Measurements from ENCODE around the gene NCK2.

NCK2 gene

DNA sequence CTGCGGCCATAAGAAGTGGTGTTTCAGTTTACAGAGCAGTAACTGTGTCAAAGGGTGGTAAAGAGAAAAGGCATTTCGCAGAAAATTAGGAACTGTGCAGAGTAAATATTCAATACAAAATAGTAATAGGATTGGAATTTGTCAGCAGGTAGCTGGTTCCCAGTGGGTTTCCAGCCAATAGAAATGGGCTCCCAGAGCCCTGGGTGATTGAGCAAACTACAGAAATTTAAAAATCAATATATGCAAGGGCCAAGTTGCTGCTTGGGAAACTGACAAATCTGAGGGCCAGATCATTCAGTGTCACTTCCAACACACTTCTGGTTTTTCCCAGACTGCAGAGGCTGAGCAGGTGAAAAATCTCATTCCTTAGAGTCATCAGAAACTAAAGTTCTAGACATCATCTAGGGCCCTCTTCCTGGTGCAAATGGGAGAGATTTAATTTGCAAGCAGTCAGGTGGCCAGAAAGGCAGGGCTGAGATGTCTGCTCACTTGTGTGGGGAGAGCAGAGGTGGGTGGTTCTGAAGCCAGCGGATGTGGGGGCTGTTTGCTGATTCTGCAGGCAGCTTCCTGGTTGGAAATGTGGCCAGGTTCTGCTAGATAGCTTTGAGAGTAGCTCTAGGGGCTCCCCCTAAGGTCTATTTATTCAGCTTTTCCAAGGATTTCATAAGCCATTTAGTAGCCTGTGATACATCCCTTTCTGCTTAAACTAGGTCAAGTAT lies 182.4 kb downstream of the NCK2 start:
- Histone ChIP-seq H3K27ac (ENCODE audit: insufficient read depth, low read depth, low read length, poor library complexity, severe bottlenecking) (no peak overlapping the region), H3K36me3 (ENCODE audit: control insufficient read depth, insufficient read depth, low read length) (no peaks in the 10 kb centered on the region), H3K4me3 (ENCODE audit: insufficient read depth, low read depth, low read length) (no peak overlapping the region), H3K9me3 (ENCODE audit: control insufficient read depth, low read length) (no peaks in the 10 kb centered on the region), H3K4me1 (ENCODE audit: control insufficient read depth, insufficient read depth, low read length) (no peaks in the 10 kb centered on the region), H3K27me3 (ENCODE audit: control insufficient read depth, insufficient read depth, low read length, poor library complexity, severe bottlenecking) (no peaks in the 10 kb centered on the region)
- 96 to 98% methylated on average over 3 of the region's 3 CpGs for whole genome bisulfite sequencing, 2 experiments

DNA sequence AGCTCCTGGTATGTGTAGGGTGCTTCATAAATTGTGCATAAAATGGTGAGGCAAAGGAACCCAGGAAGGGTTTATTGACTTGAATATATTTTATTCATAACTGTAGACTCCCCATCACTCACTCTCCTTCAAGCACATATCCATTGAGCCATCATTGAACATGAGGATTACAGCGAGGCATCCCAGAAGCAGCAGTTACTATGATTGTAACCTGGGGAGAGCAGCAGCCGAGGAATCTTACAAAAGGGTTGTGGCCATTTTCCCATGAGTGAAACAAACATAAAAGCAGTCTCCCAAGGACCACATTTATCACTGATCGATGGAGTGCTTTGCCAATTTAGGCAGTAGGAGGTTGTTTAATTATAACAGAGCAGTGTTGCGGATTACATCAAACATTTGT lies 183.4 kb downstream of the NCK2 start:
- Histone ChIP-seq H3K27me3 (ENCODE audit: control insufficient read depth, insufficient read depth, low read length, poor library complexity, severe bottlenecking) (no peaks in the 10 kb centered on the region), H3K4me1 (ENCODE audit: control insufficient read depth, insufficient read depth, low read length) (no peaks in the 10 kb centered on the region), H3K27ac (ENCODE audit: insufficient read depth, low read depth, low read length, poor library complexity, severe bottlenecking) (no peak overlapping the region), H3K9me3 (ENCODE audit: control insufficient read depth, low read length) (no peaks in the 10 kb centered on the region), H3K4me3 (ENCODE audit: insufficient read depth, low read depth, low read length) (no peak overlapping the region), H3K36me3 (ENCODE audit: control insufficient read depth, insufficient read depth, low read length) (no peaks in the 10 kb centered on the region)
- 94 to 97% methylated on average over 4 of the region's 4 CpGs for WGBS, 2 experiments

DNA sequence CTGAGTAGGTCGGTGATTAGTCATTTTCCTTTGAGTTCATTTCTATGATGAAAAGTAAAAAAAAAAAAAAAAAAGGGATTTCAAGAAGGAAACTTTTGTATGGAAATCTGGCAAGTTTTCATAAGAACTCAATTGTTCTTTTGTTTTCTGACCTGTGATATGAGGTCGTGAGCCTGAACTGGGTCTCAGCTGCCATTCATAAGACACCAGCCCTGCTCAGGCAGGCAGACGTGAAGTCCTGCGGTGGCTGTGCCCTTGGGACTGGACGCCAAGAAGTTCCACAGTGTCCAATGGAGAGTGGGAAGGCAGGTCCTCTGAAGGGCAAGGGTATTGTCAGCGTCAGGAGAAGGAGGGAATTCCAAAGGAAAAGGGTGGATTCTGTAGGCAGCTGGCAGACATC lies 183.9 kb downstream of the NCK2 start:
- Histone ChIP-seq H3K4me3 (ENCODE audit: insufficient read depth, low read depth, low read length) (no peak overlapping the region), H3K27me3 (ENCODE audit: control insufficient read depth, insufficient read depth, low read length, poor library complexity, severe bottlenecking) (no peaks in the 10 kb centered on the region), H3K9me3 (ENCODE audit: control insufficient read depth, low read length) (no peaks in the 10 kb centered on the region), H3K27ac (ENCODE audit: insufficient read depth, low read depth, low read length, poor library complexity, severe bottlenecking) (no peak overlapping the region), H3K4me1 (ENCODE audit: control insufficient read depth, insufficient read depth, low read length) (no peaks in the 10 kb centered on the region), H3K36me3 (ENCODE audit: control insufficient read depth, insufficient read depth, low read length) (no peaks in the 10 kb centered on the region)
- 92 to 95% methylated on average over 6 of the region's 6 CpGs for WGBS, 2 experiments

DNA sequence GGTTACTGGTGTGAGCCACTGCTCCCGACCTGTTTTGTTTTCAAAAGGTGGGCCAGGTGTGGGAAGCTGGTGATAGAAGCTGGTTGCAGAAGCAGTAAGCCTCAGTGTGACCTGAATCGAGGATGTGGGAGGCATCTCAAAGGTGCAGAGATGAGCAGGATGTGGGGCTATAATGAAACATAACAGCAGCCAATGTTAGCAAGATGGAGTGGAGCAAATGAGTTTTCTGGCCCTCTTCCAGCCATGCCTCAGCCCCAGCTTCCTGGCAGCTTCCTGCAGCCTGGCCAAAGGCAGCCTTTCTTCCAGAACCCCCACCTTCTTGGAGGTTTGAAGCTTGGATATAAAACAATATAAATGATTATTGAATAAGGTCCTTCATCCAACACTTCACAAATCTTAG lies 184.8 kb downstream of the NCK2 start:
- Histone ChIP-seq H3K4me3 (ENCODE audit: insufficient read depth, low read depth, low read length) (no peak overlapping the region), H3K27me3 (ENCODE audit: control insufficient read depth, insufficient read depth, low read length, poor library complexity, severe bottlenecking) (no peaks in the 10 kb centered on the region), H3K4me1 (ENCODE audit: control insufficient read depth, insufficient read depth, low read length) (no peaks in the 10 kb centered on the region), H3K27ac (ENCODE audit: insufficient read depth, low read depth, low read length, poor library complexity, severe bottlenecking) (no peak overlapping the region), H3K9me3 (ENCODE audit: control insufficient read depth, low read length) (no peaks in the 10 kb centered on the region), H3K36me3 (ENCODE audit: control insufficient read depth, insufficient read depth, low read length) (no peaks in the 10 kb centered on the region)
- WGBS, 2 experiments: 87 to 96% methylated on average over 2 of the region's 2 CpGs

DNA sequence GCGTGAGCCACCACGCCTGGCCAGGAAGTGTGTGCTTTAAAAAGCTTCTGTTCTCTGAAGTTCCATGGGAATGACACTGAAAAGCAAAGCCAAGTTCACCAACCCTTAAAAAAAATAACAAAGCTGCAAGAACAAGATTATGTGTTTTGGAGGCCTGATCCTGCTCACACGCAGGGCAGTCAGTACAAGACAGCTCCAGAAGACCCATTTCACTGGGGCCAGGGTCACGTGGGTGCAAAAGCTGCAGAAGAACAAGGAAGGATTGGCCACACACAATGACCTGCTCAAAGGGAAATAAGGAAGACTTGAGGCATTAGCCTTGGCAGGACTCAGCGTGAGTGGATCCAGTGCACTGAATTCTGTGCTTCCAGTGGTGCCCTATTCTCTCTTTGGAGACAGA lies 187.9 kb downstream of the NCK2 start:
- no peaks in the 10 kb centered on the region for H3K36me3 ChIP-seq (ENCODE audit: control insufficient read depth, insufficient read depth, low read length)
- H3K9me3 ChIP-seq (ENCODE audit: control insufficient read depth, low read length): no peaks in the 10 kb centered on the region
- no peak overlapping the region for H3K4me3 ChIP-seq (ENCODE audit: insufficient read depth, low read depth, low read length)
- 95 to 97% methylated on average over 5 of the region's 5 CpGs for WGBS, 2 experiments
- H3K27ac ChIP-seq (ENCODE audit: insufficient read depth, low read depth, low read length, poor library complexity, severe bottlenecking): no peak overlapping the region
- no peaks in the 10 kb centered on the region for H3K27me3 ChIP-seq (ENCODE audit: control insufficient read depth, insufficient read depth, low read length, poor library complexity, severe bottlenecking)
- H3K4me1 ChIP-seq (ENCODE audit: control insufficient read depth, insufficient read depth, low read length): peaks cover 2% of the 10 kb centered on the region

DNA sequence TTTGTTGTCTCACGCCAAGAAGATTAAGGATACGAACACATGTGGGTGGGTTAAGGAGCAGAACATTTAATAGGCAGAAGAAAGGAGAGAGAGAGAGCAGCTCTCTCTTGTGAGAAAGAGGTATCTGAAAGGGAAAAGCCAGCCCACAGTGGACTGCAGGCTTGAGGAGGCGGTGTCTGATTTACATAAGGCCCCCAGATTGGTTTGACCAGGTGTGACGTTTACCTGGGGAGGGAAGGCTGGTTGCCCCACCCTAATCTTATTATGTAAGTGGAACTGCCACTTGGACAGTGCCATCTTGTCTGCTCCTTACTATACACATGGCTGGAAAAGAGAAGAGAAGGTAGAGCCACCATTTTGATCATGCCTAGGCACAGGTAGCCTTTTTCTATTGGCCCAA lies 189.2 kb downstream of the NCK2 start:
- 92 to 95% methylated on average over 4 of the region's 4 CpGs for WGBS, 2 experiments
- Histone ChIP-seq H3K9me3 (ENCODE audit: control insufficient read depth, low read length) (no peaks in the 10 kb centered on the region), H3K27ac (ENCODE audit: insufficient read depth, low read depth, low read length, poor library complexity, severe bottlenecking) (no peak overlapping the region), H3K36me3 (ENCODE audit: control insufficient read depth, insufficient read depth, low read length) (no peaks in the 10 kb centered on the region), H3K4me3 (ENCODE audit: insufficient read depth, low read depth, low read length) (no peak overlapping the region), H3K27me3 (ENCODE audit: control insufficient read depth, insufficient read depth, low read length, poor library complexity, severe bottlenecking) (no peaks in the 10 kb centered on the region), H3K4me1 (ENCODE audit: control insufficient read depth, insufficient read depth, low read length) (peaks cover 5% of the 10 kb centered on the region)

DNA sequence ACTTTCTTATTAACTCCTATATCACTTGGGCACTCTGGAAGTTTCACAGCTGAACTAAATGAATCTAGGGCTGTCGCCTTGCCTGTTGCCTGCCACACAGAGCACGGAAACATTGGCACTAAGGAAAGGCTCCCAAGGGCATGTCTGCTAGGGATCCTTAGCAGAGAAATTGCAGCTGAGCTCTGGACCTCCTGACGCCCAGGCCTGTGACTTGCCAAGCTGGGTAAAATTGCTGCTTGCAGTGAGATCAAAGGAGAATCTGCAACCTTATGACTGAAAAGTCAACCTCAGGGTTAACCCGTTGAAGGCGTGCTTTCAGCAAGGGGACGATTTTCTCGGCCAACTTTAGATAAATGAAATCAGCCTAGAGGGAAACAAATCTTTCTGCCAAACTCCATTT lies 189.8 kb downstream of the NCK2 start:
- H3K27ac ChIP-seq (ENCODE audit: insufficient read depth, low read depth, low read length, poor library complexity, severe bottlenecking): no peak overlapping the region
- H3K4me1 ChIP-seq (ENCODE audit: control insufficient read depth, insufficient read depth, low read length): peaks cover 5% of the 10 kb centered on the region
- no peaks in the 10 kb centered on the region for H3K9me3 ChIP-seq (ENCODE audit: control insufficient read depth, low read length)
- no peak overlapping the region for H3K4me3 ChIP-seq (ENCODE audit: insufficient read depth, low read depth, low read length)
- H3K27me3 ChIP-seq (ENCODE audit: control insufficient read depth, insufficient read depth, low read length, poor library complexity, severe bottlenecking): no peaks in the 10 kb centered on the region
- H3K36me3 ChIP-seq (ENCODE audit: control insufficient read depth, insufficient read depth, low read length): no peaks in the 10 kb centered on the region
- 87 to 89% methylated on average over 7 of the region's 7 CpGs for WGBS, 2 experiments

DNA sequence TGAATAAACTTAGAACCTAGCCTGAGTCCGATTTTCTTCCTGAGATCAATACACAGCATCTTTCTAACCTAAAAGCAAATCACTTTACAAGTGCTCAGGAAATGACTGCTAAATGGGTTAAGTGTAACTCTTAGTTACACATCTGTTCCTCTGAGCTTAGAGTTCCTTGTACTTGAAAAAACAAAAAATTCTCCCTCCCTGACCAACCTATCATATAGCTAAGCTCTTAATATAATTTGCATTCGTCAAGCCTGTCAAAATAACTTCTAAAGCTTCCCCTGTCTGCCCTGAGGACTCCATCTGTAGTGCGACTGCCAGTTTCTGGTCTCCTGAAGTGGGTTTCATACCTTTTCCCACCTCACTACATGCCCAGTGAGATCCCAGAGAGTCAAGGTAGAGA lies 190.4 kb downstream of the NCK2 start:
- no peaks in the 10 kb centered on the region for H3K9me3 ChIP-seq (ENCODE audit: control insufficient read depth, low read length)
- 87 to 93% methylated on average over 3 of the region's 3 CpGs for WGBS, 2 experiments

DNA sequence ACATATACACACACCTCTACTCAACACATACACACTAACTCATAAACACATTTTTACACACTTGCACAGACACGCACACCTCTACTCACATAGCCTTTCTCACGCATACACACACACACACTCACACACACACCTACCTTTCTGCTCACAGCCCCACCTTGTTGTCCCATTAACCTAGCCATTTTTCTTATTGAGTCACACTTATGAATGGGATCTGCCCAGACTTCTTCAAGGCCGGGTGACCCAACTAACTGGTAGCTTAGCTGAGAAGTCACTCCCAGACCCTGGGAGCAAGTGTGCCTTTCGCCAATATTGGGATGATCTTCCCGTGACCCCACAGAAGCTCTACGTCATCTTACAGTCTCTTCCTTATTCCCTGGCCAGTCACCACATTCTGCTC lies 192.2 kb downstream of the NCK2 start:
- 92 to 93% methylated on average over 6 of the region's 6 CpGs for WGBS, 2 experiments
- Histone ChIP-seq H3K9me3 (ENCODE audit: control insufficient read depth, low read length) (no peaks in the 10 kb centered on the region), H3K4me1 (ENCODE audit: control insufficient read depth, insufficient read depth, low read length) (peaks cover 5% of the 10 kb centered on the region), H3K4me3 (ENCODE audit: insufficient read depth, low read depth, low read length) (no peak overlapping the region), H3K27me3 (ENCODE audit: control insufficient read depth, insufficient read depth, low read length, poor library complexity, severe bottlenecking) (no peaks in the 10 kb centered on the region), H3K36me3 (ENCODE audit: control insufficient read depth, insufficient read depth, low read length) (no peaks in the 10 kb centered on the region), H3K27ac (ENCODE audit: insufficient read depth, low read depth, low read length, poor library complexity, severe bottlenecking) (no peak overlapping the region)

More for the DNA sequence above, 190.4 kb downstream of the NCK2 start:
- Histone ChIP-seq H3K27me3 (ENCODE audit: control insufficient read depth, insufficient read depth, low read length, poor library complexity, severe bottlenecking) (no peaks in the 10 kb centered on the region), H3K27ac (ENCODE audit: insufficient read depth, low read depth, low read length, poor library complexity, severe bottlenecking) (no peak overlapping the region), H3K4me1 (ENCODE audit: control insufficient read depth, insufficient read depth, low read length) (peaks cover 5% of the 10 kb centered on the region), H3K36me3 (ENCODE audit: control insufficient read depth, insufficient read depth, low read length) (no peaks in the 10 kb centered on the region), H3K4me3 (ENCODE audit: insufficient read depth, low read depth, low read length) (no peak overlapping the region)

DNA sequence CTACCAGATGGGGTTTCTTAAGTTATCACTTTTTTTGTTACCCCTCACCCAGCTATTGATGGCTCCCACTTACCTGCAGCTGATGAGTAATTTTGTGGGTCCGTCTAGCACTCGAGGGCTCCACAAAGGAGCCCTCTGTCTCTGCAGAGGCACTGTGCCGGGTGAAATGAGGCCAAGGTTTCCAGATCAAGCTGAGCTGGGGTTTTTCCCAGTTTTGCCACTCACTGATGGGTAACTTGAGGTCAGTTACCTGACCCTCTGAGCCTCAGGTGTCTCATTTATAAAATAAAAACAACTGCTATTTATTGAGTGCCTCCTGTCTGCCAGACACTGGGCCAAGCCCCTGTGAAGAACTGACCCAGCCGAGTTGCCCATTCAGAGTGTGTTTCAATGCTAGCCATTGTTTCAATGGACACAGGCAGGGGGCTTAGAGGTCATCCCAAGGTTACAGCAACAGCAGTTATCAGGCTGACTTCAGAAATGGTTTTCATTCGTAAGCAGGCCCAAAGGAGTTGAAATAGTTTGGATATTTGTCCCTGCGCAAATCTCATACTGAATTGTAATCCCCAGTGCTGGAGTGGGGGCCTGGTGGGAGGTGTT lies 192.9 kb downstream of the NCK2 start:
- no peaks in the 10 kb centered on the region for H3K27me3 ChIP-seq (ENCODE audit: control insufficient read depth, insufficient read depth, low read length, poor library complexity, severe bottlenecking)
- WGBS, 2 experiments: 81 to 84% methylated on average over 6 of the region's 6 CpGs

More for the DNA sequence above, 192.9 kb downstream of the NCK2 start:
- Histone ChIP-seq H3K4me1 (ENCODE audit: control insufficient read depth, insufficient read depth, low read length) (peaks cover 5% of the 10 kb centered on the region), H3K36me3 (ENCODE audit: control insufficient read depth, insufficient read depth, low read length) (no peaks in the 10 kb centered on the region), H3K4me3 (ENCODE audit: insufficient read depth, low read depth, low read length) (no peak overlapping the region), H3K9me3 (ENCODE audit: control insufficient read depth, low read length) (no peaks in the 10 kb centered on the region), H3K27ac (ENCODE audit: insufficient read depth, low read depth, low read length, poor library complexity, severe bottlenecking) (no peak overlapping the region)
